GM15510 (cell line): Measurements from ENCODE around the gene ROR2.

Source experiments
- POLR2A ChIP-seq: IDR thresholded peaks from 3 replicates; pipeline ENCODE4 v1.6.1; 2011; ENCODE audit warnings: borderline replicate concordance; ENCODE audit not compliant: insufficient read length; ENCODE audit errors: extremely low read depth

Gene ROR2

DNA sequence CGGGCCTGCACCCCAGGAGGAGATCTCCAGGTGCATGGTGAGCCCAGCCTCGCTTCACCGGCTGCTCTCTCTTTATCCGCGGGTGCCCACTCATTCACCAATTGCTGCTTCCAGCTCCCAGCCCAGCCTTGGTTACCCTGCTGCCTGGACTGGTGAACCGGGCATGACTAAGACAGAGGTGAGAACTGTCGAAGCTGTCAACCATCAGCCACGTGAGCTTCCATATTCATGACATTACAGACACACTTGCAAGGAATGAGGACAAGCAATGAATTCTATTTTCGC lies 220.5 kb downstream of the ROR2 start:
- TF ChIP-seq POLR2A: no peak

DNA sequence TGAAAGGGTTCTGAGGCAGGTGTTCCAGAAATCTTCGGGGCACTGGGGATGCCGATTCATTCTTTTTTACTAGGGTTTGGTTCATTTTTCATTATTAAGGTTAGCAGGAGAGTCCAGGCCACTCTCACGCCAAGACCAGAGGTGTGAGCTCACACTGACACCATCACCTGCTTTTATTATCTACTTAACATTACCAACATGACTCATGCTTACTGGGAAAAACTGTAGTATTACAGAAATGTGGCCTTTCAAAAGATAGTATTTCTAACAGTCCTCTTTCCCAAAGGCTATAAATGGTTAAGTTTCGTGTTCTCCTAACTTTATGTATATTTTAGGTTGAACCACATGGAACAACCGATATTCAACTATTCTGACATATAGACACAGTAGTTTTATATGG lies 222.1 kb downstream of the ROR2 start:
- TF ChIP-seq POLR2A: no peak

DNA sequence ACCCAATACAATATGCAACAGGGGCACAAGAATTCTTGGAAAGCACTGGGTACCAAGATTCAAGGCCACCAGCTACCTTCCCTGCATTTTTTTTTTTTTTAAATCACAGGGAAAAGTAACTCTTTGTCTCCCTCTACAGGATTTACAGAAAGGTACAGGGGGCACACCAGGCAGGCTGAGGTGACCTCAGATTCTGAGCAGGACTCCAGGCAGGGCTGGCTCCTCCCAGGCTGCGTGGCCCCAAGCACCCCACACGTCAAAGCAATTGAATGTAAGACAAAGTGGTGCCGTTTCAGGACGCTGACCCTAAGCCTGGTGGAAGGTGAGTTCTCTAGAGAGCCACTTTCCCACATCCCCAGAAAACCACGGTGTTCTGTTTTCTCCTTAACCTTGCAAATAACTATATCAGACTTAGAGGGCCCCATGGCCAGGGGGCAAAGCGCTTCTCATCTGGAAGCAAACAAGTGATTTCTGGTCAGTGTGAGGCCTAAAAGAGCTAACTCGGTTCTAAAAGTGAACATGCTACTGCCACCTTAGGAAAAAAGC lies 222.6 kb downstream of the ROR2 start:
- TF ChIP-seq POLR2A: no peak

DNA sequence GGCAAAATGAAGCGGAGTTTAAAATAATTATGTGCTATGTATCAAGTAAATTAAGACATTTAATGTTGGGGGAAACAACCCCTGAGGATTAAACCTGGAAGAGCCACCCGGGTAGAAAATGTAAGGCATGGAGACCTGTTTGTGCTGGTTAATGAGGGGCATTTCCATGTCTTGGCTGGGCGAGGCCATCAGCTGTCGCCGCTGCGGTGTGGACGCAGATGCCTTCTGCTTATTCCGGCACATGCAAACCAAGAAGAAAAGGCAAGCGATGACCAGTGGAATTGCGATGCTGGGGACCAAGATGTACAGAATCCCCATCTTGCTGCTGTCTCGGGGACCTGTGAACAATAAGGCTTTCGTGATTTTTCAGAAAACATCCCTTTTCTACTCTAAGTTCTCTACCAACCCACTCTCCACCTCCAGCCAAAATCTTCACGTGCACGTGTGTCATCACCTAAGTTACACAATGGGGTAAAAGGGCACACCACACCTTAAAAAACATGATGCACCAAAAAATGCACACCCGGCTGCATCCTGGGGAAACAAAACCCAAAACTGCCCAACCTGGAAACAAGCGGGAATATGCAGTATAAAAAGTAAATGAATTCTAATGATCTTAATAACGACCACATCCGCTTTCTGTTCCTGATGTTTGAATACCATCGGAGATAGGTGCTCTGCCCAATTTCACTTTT lies 223.5 kb downstream of the ROR2 start:
- TF ChIP-seq POLR2A: no peak

DNA sequence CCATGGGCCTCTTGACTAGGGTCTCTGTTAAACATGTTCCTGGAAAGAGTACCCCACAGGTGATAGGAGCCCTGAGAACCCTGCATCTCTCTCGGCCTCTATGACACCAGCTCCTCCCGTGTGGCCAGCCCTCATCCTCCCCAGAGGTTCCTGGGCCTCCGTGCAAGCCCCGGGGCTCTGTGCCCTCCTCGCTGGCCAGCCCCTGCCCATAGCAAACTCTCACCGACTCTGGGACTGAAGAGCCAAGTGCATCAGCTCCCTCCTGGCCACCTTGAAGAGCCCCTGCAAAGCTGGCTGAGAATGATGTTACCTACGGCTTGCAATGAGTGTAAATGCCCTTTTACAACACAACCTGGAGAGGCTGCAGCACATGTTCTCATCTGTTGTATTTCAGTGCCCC lies 224.4 kb downstream of the ROR2 start:
- no peak for TF ChIP-seq POLR2A

DNA sequence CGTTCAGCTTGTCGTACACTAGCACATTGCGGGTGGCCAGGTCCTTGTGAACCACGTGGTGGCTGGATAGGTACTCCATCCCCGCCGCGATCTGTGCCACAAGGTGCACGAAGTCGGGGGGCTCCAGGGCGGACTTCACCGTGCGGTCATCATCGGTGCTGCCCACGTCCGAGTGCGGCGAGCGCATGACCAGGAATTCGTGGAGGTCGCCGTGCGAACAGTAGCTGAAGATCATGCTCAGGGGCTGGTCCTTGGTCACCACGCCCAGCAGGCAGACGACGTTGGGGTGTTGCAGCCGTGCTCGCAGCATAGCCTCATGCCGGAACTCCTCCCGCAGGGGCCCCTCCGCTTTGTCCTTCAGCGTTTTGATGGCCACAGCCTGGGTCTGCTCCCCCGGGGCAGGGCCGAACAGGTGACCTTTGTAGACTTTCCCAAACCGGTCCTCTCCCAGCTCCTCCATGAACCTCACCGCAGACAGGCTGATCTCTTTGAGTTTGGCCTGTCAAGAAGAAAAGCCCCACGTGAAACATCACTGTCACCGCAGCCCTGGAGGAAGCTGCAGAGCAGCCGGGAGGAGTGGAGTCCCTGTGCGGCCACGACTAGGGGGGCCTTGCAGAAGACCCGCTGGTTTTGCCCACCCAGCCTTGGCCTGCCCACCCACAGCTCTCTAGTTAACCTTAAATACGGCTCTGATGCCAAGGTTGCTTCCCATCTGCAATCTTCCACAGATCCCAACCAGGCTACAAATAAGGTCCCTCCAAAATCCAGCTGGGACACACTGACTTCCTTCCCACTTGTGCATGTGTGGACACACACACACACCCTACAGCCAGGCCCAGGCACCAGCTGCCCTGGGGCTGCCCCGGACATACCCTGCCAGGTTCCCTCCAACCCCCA lies 225.2 kb downstream of the ROR2 start:
- TF ChIP-seq POLR2A: no peak

DNA sequence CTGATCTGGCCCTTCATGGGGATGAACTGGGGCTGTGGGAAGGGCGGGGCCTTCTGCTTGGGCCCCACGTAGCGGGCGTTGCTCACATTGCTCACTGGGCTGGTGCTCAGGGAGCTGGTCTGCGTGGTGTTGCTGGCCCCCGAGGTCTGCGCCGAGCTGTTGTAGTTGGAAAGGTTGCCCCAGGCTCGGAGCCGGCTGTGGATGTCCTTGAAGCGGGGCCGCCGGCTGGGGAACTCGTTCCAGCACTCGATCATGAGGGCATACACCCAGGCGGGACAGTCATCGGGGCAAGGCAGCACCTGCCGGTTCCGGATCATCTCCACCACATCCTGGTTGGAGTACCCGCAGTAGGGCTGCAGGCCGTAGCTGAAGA lies 226.0 kb downstream of the ROR2 start:
- no peak for TF ChIP-seq POLR2A

DNA sequence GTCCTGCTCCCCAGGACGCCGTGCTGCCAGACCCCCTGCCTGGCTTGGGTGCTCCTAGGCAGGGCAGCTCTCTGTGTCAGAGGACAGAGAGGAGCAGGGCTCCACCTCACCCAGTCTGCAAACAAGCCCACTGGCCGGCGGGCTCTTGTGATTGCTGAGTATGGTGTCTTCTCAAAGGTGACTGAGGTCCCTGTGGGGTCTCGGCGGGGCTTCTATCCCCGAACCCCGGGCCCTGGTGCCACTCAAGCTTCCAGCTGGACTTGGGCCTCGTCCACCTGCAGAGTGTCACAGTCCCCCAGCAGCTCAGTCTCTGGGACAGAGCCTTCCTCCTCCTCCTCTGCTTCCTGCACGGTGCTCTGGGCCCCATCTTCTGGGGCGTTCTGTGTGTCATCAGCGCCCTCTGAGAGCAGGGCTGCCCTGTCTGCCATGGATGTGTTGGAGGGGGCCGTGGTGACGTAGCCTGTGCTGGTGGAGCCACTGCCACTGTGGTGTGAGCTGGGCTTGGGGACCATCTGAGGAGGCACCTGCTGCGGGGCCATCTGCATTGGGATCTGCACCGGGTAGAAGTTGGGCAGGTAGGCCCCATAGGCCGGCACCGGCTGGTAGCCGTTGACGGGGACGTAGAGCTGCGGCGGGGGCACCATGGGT lies 226.5 kb downstream of the ROR2 start:
- TF ChIP-seq POLR2A: no peak

DNA sequence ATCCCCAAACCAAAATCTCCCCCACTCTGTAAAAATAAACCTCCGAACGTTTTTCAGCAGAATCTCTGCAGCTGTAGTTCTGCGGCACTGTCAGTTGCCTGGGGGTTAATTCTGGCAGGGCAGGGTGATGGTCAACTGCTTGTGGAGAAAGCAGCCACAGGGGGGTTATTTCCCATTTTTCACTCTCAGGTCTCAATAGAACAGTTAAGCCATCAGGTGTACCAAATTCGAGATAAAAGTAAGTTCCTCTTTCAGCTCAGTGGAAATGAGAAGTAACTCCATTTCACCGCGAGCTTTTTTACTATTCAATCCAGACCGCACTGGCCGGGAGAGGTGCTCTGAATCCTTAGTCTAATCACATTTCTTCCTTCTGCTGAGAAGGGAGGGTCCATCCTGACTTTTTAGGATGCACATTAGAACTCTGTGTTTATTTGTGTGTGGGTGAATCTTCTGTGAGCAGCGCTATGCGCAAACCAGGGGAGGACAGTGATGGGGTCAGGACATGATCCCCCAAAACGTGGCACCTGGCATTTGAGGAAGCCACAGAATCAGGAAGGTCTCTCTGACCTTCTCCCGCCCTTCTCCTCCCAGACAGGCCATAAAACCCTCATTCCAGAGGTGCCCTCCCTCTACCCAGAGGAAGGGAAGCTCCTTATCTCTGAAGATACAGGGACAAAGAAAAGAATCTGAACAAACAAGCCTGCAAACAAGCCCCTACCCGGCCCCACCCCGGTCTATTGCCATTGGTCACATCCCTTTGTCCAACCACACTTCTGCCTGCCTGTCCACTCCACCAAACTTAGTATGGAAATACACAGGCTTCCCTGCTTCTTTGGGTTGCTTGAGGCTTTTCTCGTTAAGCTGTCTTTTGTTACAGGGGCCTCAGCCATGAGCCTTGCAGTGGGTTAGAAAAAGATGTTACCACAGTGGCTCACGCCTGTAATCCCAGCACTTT lies 229.0 kb downstream of the ROR2 start:
- TF ChIP-seq POLR2A: no peak

DNA sequence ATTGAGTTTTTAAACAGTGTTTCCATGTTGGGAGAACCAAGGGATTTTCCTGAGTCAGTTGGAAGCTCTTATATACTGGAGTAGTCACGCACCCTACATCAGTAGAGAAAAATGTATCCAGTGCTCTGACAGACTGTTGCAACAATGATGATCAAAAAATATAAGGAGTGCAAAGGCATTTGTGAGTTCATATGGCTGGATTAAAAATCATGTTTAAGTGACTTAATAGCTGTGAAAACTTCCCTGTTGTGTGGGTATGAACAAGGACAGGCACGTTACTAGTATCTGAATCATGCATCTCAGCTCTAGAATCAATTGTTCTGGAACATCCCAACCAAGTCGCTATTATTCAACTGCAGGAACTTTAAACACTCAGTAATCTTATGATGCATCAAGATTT lies 229.7 kb downstream of the ROR2 start:
- no peak for TF ChIP-seq POLR2A

DNA sequence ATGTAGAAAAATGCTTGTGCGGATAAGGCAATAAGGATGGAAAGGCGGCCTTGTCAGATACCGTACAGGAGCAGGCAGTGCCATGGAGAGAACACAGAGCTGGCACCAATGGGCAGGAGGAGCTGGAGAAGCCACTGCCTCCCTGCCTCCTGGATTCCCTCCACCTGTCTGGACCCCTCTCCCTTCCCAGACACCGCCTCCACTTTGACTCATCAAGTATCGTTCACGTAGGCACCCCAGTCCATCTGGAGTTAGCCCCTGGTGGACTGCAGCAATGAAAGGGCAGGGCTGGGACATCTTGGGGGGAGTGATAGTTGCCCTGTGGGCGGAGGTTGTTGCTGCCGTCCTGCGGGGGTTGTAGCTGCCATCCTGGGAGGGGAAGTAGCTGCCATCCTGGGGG lies 232.0 kb downstream of the ROR2 start:
- TF ChIP-seq POLR2A: no peak

DNA sequence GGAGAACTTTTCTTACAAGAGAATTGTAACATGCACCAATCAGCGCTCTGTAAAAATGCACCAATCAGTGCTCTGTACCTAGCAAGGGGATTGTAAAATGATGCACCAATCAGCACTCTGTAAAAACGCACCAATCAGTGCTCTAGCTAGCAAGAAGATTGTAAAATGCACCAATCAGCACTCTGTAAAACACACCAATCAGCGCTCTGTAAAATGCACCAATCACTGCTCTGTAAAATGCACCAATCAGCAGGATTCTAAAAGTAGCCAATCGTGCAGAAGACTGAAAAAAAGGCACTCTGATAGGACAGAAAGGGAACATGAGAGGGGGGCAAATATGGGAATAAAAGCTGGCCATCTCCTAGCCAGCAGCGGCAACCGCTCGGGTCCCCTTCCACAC lies 233.2 kb downstream of the ROR2 start:
- no peak for TF ChIP-seq POLR2A

DNA sequence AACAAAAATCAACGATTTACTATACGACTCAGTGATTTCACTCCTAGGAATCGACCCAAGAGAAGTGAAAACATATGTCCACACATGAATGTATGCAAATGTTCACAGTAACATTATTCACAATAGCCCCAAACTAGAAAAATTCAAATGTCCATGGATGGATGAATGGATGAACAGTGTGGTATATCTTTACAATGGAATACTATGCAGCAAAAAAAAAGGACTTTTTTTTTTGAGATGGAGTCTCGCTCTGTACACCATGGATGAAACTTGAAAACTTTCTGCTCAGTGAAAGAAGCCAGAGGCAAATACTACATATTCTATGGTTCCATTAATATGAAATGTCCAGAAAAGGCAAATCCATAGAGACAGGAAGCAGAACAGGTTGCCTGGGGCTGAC lies 233.8 kb downstream of the ROR2 start:
- no peak for TF ChIP-seq POLR2A

DNA sequence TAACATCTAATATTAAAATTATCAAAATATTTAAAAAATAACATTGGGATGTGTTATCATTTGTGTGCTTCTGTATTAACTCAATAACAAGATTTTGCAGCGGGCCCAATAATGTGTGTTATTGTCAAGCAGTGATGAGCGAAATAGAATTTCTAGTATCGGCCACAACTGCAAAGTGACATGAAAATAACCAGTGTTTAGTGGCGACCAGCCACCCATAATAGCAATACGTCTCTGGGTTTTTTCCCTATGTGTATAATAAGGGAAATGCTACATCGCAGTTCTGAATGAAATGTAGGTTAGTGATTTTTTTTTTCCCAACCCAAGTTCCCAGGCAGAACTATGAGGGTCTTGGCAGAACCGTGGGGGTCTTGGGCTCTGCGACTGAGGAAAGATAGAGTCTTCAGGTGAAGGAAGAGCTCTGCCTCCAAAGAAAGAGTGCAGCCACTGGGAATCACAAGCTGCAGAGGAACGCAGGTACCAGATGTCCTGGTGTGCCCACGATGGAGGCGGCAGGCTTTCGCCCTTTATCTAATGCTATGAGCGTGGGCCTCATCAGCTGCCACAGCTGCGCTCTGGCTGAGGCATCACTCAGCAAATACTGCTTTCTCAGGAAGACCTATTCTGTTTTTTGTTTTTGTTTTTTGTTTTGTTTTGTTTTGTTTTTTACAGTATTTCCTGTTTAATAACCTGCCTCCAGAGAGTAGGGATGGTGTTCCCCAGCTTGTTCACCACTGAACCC lies 235.0 kb downstream of the ROR2 start:
- no peak for TF ChIP-seq POLR2A
